T47D (cell line): ENCODE measurements around the gene TRPV4.
A peak's percentile ranks its signal among the peaks of the same experiment; 100 is the strongest.

Experiments
- DNase-seq, 2 experiments: peaks; one replicate each; pipeline versions ENCODE4 v3.0.0 to v3.0.0-alpha.2; 2011 to 2012; ENCODE audit warnings: low read depth in 1 of 2, low spot score in 1 of 2
- JUND ChIP-seq: IDR thresholded peaks from 2 replicates; pipeline ENCODE4 v1.6.1; 2012; ENCODE audit warnings: low read depth
- in situ Hi-C: cut with HindIII; loops from 2 replicates; pipeline ENCODE4 v1.10.0; 2016; ENCODE audit warnings: low sequenced_read_pairs, low pct_unique_long_range_greater_than_20kb

TRPV4 gene

GRCh38 chr12:109739747-109740693 is 93.2 kb downstream of the TRPV4 start:
- in situ Hi-C loops: no loop called here
- no peak for DNase-seq
- no peak for TF ChIP-seq JUND

- TF ChIP-seq JUND: no peak
- no peak for DNase-seq
- in situ Hi-C loops: no loop called here
Measured at GRCh38 chr12:109738878-109739665, 94.1 kb downstream of the TRPV4 start.

DNA sequence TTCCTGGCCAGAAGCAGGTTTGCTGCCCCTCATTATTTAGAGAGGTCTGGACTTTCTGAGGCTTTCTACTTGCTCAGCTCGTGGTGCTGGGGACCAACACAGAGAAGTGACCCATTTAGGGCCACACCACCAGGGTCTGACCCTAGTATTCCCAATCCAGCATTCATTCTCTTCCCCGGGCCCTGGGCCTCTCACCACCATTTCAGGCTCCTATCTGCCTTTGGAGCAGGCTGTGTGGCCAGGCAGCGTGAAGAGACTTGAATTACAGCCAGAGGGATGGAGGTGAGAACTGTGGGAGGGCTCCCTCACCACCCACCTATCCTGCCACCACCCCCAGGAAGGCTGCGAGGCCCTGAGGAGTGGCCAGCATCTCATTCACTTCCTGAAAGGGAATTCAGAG is 95.0 kb downstream of the TRPV4 start:
- in situ Hi-C loops: no loop called here
- no peak for TF ChIP-seq JUND
- DNase-seq: no peak

- TF ChIP-seq JUND: no peak
- DNase-seq: no peak
- in situ Hi-C loops: no loop called here
Measured at GRCh38 chr12:109737631-109738030, 95.6 kb downstream of the TRPV4 start.

GRCh38 chr12:109737126-109737525 is 96.1 kb downstream of the TRPV4 start:
- no peak for TF ChIP-seq JUND
- in situ Hi-C loops: no loop called here
- DNase-seq: no peak

DNA sequence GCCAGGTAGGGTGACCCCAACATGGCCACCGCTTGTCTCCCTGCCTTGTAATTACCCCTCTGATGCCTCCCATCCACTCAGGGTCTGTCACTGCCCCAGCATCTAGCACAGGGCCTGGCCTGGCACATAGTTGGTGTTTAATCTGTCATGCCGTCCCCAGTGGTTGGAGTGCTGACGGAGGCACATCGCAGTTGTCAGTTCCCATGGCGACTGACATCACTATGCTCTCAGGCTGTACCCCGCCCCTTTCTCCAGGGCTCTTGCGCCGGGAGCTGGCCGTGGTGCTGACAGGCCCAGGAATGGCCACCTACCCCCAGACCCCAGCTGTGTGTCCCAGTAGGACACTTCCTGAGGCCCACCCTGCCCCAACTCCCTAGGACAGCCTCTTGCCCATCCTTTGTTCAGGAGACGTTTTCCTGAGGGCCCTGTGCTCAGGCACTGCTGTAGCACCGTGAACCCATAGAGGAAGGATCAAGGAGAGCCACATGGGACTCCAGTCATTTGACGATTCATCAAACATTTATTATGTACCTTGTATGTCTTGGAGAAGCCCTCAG is 96.6 kb downstream of the TRPV4 start:
- in situ Hi-C loops: no loop called here
- DNase-seq: peak in 1 of 2 experiments; percentile 44

DNA sequence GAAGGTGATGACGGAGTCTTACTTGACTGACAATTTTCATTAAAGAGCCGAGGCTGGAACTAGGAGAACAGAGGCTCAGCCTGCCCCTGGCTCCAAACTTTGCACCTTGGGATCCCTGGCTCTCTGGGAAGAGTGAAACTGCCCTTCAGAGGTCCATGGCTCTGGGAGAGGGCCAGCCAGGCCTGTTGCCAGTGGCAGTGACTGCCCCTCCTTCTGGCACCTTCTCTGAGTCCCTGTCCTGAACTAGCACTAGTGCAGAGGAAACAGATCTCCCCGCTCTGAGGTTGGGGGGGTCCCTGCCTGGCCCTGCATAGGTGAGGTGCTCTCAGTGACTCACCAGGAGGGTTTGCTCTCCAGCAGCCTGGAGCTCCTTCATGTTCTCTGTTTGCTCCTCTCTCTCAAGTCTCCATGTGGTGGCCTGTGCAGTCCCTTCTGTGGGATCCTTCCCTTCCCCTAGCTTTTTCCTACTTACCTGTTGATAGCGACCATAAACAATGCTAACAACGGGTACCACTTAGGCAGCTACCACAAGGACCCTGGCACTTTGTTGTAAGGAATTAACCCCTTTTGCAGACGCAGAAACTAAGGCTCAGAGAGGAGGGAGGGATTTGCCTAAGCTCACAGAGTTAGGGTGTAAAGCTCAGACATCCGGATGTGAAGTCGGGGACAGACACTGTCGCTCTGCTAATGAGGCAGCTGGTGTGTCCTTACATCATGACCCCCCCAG is 97.2 kb downstream of the TRPV4 start:
- TF ChIP-seq JUND: no peak
- no peak for DNase-seq
- in situ Hi-C loops: no loop called here

More for the DNA sequence above, 96.6 kb downstream of the TRPV4 start:
- TF ChIP-seq JUND: no peak

- TF ChIP-seq JUND: no peak
- in situ Hi-C loops: no loop called here
- DNase-seq: no peak
Measured at GRCh38 chr12:109735051-109735521, 98.1 kb downstream of the TRPV4 start.

GRCh38 chr12:109734219-109735000 is 98.8 kb downstream of the TRPV4 start:
- in situ Hi-C loops: no loop called here
- no peak for DNase-seq
- TF ChIP-seq JUND: no peak
